Measurements from ENCODE around the gene SERGEF.

SERGEF gene

DNA sequence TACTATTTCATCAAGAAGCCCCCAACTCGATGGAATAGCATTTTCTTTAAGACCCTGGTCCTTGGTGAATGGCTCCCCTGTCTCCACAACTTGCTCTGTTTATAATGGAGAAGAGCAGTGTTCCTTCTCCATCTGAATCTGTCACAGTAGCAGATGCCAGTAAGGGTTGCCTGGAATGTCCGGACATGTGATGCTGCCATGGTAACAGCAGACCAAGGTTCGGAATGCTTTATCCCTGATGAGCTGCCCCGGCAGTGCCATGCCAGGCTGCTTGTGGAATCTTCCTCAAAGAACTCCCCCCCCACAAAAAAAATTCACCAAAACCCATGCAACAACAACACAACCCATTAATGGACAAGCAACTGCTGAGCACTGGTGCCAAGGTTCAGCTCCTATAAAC, 205.8 kb downstream of the SERGEF start:
- DNase-seq, result no peak

DNA sequence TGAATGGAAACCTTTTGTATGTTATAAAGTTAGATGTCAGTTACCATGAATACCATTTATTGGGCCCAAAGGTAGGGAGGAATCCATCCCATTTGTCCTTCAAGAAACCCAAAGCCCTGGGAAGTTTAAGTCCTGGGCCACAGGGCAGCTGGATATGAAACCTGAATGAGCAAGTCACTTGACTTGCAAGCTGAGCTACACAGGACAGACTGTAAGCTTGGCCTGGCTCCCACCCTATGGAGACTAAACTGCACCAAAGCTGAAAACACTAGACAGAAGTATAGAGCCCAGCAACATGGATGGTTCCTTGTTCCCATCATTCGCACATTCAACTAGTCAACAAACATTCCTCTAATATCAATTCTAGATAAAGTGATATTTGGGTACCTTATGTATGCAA, 207.0 kb downstream of the SERGEF start:
- no peak for DNase-seq

DNA sequence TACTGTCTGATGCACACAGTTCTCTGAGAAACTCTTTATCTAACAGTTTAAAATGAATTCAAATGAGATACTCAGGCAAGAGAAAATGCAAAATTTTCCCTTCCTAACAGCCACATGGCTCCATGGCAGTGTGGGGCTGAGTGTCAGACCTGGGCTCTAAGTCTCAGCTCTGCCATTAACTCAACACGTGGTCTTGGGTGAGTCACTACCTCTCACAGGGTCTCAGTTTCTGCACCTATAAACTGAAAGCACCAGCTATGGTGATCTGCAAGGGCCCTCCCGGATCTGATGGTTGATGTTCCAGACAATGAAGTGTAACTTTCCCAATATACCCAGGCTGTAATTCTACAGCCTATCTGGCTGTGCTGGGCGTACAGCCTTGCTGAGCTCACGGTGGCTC, 207.8 kb downstream of the SERGEF start:
- DNase-seq, result no peak

DNA sequence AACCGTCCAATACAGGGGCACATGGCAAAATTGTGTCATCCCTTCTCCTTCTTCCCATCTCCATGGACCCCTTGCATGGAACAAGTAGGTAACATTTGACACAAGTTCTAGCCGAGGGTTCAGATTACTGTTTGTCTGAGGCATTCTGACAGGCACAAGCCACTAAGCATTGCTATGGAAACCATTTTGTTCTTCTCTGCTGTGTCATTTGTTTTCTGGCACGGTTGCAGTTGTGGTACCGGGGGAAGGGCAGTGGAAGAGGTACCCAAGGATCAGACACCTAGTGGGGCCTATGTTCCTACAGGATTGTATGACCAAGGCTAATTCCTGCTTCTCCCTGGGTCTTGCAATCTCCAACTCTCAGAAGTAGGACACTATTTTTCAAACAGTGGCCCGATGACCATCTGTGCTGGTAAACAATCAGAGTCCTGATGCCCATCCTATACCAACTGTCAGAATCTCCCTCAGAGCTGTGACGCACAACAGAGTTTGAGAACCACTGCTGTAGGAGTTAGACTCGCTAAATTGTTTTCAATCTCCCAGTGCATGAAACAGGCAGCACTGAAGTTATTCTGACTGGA, 209.0 kb downstream of the SERGEF start:
- no peak for DNase-seq

DNA sequence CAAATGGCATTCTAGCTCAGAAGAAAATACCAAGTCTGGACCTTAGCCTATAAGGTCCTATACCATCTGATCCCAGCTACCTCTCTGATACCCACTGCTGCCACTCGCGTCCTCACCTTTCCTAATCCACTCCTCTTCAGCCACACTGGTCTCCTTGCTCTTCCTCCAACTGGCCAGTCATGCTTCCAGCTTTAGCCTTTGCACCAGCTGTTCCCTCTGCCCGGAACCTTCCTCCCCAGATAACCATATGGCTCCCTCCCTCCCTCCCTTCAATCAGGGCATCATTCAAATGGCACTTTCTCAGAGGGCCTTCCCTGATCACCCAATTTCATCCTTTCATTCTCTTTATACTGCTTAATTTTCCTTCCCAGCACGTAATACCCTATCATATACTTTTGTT, 210.4 kb downstream of the SERGEF start:
- DNase-seq, result no peak

DNA sequence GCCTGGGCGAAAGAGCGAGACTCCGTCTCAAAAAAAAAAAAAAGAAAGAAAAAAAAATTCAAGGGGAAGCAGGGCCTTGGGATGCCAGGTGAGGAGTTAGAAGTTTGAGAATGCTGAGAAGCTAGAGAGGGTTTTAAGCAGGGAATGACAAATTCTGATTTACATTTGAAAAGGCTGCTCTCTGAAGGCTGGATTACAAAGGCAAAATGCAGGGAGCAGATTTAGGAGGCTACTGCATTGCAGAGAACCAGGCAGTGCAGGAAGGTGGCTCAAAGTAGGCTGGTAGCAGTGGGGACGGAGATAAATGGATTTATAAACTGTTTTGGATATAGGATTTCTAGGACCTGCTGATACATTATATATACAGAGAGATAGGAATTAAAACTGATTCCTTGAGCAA, 211.7 kb downstream of the SERGEF start:
- DNase-seq, result no peak

DNA sequence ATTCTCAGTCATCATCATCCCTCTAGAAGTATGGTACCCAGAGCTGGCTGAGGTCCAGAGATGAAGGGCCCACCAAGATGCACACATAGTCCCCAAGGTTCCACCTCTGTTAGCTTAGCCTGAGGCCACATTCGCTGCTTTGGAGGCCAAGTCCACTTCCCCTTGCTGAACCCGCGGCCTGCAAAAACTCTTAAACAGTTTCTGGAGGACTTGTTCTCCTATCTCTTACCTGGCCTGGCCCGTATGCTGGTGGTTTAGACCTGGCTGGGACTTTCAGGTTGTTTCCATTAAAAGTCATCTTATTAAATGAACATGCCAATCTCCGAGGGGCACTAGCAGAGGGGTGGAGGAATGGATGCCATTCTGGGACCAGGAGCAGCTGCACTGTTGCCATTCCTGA, 213.7 kb downstream of the SERGEF start:
- no peak for DNase-seq

DNA sequence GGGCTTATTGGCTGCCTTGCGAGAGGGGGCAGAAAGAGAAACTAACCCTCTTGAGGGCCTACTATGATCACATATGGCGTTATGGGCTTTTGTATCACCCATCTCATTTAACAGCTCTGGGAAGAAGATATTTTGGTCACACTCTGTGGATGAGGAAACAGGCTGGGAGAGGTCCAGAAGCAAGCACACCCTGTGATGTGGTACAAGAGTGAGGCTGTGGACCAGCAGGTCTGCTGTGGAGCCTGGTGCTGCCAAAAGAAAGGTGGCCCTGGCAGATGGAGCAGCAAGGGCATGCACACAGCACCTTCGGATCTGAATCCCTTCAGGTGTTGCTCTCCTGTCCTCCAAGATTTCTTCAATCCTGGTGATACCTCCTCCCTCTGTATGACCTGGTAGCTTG, 214.1 kb downstream of the SERGEF start:
- no peak for DNase-seq

DNA sequence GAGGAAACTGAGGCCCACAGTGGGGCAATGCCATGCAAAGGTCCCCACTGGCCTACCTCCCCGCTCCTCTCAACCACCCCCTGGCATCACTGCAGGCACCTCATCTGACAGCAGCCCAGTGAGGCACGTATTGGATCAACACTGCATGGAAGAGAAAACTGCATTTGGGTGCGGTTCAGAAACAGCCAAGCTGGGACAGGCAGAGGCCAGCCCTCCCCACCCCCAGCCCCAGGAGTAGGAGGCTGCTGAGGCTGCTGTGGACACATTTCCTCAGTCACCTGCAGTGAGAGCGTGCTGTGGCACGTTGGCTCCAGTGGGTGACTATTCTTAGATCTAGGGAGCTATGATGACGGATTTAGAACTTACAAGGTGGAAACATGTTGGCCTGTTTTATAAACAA, 214.6 kb downstream of the SERGEF start:
- DNase-seq, result no peak

DNA sequence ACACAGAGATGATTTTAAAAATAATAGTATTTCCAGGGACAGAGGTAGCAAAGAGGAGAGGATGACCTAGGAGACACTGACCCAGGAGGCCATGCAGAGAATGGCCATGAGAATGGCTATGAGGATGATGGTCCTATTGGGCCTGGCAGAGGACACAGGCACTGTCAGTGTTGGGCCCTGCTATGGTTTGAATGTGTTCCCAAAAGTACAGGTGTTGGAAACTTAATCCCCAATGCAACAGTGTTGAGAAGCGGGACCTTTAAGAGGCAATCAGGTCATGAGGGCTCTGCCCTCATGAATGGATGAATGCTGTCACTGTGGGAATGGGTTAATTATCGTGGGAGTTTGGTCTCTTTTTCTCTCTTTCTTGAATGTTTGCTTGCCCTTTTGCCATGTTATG, 216.7 kb downstream of the SERGEF start:
- no peak for DNase-seq

DNA sequence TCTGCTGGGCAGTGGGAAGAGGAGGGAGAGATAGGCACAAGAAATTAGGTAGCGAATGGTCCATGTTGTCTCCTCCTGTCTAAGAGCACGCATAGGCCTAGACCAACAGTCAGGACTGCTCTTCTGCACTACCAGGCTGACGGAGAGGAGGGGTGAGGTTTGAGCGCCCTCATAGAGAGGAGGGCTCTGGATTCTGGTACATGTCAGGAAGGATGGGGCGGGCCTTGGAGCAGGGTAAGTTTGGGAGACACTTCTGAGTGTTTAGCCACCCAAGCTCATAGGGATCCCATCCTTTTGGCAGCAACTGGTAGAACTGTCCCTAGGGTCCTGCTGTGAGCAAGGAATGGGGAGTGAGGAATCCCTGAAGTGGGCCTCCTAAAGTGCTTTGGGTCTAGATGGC, 217.9 kb downstream of the SERGEF start:
- DNase-seq, result no peak

DNA sequence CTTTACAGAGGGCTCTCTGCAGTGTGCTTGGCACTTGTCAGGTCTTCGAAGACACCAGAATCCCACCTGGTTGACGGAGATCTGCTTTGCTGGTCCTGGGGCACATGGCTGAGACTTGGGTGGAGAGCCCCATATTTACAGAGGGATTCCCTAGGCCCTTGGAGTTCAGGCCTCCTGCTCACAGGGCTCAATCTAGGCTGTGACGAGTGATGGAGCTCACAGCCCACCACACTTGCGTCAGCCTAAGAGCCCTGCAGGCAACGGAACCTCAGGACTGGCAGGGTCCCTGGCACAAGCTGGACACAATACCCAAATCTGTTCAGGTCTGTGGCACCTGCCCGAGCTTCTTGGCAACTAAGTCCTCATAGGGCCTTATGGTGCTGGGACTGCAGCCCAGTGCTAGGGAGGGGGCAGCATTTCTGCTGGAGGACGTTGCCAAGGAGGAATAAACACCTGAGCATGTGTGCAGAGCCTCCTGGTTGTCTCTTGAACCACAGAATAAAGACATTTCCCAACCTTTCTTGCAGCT, 219.1 kb downstream of the SERGEF start:
- no peak for DNase-seq

DNA sequence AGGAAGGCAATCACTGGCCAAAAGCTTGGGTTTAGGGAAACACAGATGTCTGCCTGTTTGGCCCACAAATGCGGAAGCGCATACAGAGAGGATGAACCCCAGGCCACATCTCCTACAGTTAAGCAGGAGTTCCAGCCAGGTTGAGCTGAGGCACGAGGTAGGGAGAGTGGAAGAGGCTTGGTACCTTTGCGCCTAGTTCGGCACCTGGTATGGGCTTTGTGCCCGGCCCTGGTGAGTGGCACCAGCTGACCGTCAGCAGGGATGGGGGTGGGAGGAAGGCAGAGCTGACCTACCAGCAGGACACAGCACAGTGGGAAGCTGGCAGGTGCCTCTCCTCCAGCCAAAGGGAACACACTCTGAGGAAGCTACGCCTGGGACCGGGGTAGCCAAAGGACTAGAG, 220.7 kb downstream of the SERGEF start:
- DNase-seq, result no peak

DNA sequence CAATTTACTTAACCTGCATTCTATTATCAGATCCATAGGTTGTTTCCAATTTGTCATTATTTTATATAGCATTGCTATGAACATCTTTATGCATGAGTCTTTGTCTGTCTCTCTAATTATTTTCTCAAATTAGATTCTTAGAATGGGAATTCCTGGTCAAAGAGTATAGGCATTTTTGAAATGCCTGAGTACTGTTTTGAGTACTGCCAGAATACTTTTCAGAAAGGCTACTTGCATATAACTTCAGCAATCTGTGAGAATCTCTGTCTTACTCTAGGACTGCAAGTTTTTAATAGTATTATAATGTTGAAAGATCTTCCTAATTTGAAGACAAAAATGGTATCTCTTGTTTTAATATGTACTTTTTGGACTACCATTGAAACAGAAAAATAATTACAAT, 221.7 kb downstream of the SERGEF start:
- DNase-seq, result no peak

DNA sequence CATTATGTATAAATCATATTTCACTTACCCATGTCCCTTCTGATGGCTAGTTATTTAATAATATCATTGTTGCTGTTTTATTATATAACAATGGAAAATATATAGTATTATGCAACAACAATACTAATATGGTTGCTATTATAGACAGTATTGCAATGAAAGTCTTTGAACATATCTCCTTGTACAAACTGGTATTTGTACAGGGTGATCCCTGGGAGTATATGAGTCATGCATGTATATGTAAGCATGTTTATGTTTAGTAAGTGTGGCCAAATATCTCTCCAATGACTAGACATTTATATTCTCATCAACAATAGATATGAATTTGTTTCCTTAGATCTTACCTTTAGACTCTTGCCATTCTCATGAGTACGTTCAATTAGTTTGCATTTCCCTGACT, 222.4 kb downstream of the SERGEF start:
- no peak for DNase-seq

DNA sequence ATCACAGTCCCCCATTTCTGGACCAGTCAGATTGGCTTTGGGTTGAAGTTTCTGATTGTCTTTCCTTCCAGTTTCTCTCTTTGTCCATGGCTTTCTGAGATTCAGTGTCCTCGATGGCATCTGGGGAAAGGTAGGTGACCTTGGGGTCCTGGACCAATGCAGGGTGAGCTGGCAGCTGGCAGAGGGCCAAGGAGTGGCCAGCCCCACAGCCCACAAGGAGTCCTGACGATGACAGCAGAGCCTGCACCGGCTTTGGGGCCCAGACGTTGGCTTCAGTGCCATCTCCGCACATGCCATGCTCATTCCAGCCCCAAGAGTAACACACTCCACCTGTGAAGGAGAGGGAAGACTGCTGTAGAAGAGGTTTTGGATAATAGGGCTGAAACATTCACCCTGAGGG, 224.8 kb downstream of the SERGEF start:
- DNase-seq, result no peak

DNA sequence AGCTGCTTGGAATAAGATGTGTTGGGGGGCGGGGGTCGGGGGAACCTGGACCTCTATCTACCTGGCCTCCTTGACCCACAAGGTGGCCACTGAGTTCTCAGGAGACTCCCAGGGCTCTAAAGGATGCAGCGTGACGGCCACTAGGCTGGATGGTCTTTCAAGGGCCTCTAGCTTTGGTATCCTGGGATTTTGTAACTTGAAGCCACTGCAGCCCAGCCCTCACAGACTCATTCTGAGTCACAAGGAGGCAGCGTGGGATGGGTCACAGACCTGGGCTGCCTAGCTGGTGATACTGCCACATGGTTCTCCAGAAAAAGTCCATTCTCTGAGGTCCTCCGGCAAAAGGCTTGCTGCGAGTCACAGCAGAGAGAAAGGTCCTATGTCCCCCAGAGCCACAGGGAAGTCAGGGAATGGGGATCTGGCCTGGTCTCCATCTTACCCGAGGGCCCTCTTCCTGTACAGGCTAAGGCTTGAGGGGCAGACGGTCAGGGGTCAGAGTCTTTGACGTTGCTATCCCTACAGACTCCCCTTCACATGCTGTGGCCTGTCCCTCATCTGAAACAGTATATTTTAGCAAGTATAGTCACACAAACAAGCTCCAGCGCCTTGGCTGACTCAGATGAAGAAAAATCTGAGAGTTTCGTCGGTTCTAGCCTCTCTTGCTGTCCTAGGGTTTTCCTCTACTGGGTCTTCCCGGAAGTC, 225.9 kb downstream of the SERGEF start:
- no peak for DNase-seq

DNA sequence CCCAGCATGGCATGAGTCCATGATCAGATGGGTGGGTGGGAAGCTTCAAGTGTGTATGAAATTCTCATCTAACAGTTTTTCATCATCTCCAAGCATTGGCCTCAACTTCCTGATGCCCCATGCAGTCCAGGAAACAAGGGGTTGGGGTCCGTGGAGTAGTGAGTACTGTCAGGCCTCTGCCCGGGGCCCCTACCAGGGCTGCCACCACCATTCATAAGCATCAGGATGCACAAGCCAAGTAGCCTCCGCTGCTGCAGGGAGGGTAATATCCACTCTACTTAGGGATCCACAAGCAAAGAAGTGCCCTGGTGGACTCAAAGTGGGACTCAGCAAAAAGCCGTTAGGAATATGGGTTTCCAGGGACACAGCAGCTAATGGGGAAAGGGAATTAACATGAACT, 229.0 kb downstream of the SERGEF start:
- no peak for DNase-seq

DNA sequence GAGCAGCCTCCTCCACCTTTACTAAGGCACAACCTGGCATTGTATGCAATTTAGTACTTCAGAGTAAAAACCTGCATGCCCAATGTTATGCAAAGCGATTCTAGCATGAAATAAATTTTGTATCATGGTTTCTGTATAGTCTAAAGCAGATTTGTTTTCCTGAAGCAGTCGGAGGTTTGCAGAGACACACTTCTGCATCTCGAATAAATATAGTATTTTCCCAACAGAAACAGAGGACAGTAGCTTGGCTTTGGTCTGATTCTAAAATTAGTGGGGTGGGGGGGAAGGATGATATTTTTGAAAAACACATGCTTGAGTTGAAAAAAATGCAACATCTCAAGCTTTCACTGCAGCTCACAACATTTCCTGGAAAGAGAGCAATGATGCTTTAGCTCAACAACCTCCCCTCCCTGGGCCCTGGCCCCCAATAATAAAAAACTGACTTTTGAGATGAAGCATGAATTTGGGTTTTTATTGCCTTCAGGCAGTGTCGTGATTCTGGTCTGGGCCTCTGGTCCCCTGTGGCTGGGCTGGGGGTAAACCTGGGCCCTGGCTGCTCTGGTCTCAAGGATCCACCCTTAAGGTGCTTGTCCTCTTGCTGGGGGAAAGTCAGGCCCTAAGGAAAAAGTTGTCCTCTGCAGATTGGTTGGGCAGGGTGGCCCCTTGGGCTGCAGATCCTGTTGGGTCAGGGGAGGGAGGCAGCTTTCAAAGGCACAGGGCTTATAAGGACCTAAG, 230.1 kb downstream of the SERGEF start:
- no peak for DNase-seq

DNA sequence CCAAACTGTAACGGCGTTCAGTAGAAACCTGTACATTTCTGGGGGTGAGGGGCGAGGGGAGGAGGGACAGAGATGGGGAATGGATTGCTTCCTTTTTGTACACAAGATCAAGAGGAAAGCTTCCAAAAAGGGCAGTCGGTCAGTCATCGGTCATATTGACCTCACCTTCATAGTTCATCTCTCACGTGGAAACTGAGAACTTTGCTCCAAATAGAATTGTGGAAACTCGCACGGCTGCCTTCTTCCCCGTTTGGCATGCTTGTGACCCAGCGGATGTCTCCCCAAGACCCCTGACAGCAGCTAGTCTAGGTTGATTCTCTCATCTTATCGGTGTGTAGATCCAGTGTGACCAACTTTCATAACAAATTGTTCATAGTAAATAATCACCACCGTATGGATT, 230.7 kb downstream of the SERGEF start:
- no peak for DNase-seq

DNA sequence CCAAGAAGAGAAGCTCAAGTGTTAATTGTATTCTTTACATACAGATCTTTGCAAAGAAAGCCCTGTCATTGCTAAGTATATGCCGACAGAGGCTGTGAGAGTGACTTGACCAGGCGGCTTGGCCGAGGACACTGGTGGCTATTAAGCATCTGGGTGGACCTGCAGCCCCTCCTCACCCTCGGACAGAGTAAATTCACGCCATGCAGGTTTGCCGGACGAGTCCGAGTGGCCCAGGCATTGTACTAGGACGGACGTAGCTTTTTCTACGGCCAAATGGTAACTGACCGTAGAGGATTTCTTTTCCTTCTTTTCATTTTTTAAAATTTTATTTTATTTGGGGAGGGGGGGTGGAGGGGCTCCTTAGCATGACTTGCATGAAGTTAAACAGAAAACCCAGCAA, 231.2 kb downstream of the SERGEF start:
- no peak for DNase-seq

DNA sequence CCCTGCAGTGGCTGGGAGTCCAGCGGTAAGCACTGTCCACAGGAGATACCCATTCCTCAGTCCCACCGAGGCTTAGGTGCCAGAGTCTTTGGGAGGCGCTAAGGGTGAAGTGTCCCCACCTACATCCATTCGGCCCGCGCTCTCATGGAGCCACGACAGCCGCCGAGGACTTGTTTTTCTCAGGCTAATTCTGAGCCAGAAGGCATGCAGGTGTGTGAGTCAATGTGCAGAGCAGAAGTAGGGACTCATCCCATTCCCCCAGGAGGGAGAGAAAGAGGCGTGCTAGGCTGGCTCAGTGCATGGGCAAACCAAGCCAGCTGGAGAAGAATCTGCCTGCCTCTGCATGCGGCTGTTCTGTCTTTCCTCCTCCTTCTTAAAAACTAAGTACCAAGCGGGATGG, 231.6 kb downstream of the SERGEF start:
- DNase-seq, result no peak

DNA sequence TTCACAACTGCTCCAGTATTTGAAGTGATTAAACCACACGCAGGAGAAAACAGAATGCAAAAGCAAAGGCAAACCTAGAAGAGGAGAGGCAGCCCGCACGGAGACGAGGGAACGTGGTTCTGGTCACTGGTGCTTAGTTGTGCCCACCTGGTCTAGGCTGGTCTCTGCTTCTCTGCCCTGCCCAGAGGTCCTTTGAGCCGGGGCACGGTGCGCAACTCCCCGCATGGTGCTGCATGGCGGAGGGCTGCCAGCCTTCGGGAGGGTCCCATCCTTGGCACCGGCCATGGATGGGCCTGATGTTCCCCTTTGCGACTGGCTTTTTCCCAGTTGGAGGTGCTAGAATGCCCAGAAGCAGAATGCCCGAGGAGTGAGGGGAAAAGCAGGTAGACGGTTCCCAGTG, 232.2 kb downstream of the SERGEF start:
- no peak for DNase-seq

DNA sequence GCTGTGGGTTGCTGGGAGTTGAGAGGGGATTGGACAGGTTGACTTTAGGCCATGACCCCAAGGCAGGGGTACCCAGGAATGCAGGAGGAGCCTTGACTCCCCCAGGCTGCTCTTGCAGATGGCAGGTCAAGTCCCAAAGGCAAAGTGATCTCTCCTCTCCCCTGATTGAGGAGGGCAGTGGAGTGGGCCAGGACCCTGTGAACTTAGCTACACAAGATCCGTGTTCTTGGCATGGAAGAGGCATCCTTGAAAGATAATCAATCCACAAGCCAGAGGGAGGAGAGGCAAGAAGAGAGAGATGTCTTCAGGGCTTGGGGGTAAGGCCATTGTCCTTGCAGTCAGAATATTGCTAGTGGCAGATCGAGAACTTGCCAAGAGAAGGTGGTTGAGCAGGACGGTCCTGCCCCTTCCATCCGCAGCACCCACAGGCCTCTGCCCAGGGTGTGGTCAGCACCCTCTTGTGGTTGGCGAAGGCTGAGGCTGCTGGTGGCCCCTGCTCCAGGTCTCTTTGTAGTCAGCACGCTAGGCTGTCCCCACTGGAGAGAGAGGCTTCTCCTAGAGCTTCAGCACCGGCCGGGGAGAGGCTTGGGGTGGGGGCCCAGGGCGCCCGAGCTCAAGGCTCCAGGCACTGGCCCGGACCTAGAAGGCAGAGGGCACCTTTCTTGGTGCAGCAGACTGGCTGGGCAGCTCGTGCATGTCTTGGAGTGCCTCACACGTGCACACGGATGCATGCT, 232.8 kb downstream of the SERGEF start:
- DNase-seq, result no peak

Measured in CD4-positive, alpha-beta T cell treated with Interleukin-12 subunit alpha and Interleukin-12 subunit beta, for 1 hour (primary cell).